Fibroblast of villous mesenchyme (primary cell): ENCODE results near the gene ABHD17A. TPM values are rescaled to one million over a fixed set of nuclear protein-coding genes. Genes with fewer than 3 reads are reported as not detected.

Experiments
- DNase-seq: peaks from one replicate; pipeline ENCODE4 v3.0.0-alpha.2; 2010; ENCODE audit warnings: low read depth
- H3K4me3 ChIP-seq: 2 replicates; pipeline ENCODE4 v1.5.1; 2011; ENCODE audit warnings: low read depth, mild to moderate bottlenecking, low read length
- total RNA-seq: library from RNA; depleted of rRNA; stranded (reverse); fragments of >200 nt; gene quantifications from 2 replicates; pipeline ENCODE4 v1.2.3, GENCODE V29; 2012
- TF ChIP-seq, protein P1 (sequence below): IDR thresholded peaks from 2 replicates; pipeline ENCODE4 v1.5.1; 2012; ENCODE audit warnings: low read depth, mild to moderate bottlenecking, low read length; ENCODE audit not compliant: insufficient read depth

Gene ABHD17A
- total RNA-seq, 1 donor: 45.8 TPM

DNA sequence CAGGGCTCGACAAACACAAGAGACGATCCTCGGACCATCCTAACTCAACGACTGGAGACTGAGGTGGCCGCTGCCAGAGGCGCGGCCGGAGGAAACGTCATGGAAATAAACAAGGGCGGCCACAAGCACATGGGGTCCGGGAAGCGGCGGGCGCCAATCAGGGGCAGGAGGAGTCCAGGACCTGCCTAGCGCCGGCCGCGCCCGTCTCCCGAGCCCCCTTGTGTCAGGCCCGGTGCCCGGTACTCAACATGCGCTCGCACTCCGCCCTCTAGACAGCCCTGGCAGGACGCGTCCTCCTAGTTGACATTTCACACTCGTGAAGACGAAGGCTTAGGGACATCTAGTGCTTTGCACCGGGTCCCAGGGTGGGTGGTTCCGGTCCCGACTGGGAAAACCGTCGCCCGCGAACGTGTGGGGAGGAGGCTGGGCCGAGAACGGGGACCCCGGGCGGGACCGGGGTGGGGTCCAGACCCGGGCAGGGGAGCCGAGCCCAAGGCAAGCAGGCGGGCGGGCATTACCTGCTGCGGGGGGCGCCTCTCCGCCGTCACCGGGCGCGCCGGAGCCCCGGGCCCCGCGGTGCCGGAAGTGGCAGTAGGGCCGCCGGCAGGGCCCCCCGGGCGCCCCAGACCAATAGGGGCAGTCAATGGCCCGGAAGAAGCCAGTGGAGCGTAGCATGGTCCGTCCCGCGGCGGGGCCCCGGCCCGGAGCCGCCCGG lies 37.5 kb downstream of the ABHD17A start:
- TF ChIP-seq, protein P1, sequence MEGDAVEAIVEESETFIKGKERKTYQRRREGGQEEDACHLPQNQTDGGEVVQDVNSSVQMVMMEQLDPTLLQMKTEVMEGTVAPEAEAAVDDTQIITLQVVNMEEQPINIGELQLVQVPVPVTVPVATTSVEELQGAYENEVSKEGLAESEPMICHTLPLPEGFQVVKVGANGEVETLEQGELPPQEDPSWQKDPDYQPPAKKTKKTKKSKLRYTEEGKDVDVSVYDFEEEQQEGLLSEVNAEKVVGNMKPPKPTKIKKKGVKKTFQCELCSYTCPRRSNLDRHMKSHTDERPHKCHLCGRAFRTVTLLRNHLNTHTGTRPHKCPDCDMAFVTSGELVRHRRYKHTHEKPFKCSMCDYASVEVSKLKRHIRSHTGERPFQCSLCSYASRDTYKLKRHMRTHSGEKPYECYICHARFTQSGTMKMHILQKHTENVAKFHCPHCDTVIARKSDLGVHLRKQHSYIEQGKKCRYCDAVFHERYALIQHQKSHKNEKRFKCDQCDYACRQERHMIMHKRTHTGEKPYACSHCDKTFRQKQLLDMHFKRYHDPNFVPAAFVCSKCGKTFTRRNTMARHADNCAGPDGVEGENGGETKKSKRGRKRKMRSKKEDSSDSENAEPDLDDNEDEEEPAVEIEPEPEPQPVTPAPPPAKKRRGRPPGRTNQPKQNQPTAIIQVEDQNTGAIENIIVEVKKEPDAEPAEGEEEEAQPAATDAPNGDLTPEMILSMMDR: no peak
- peak overlapping the region; percentile 94 for H3K4me3 ChIP-seq
- DNase-seq: peak; percentile 77

- TF ChIP-seq, protein P1: no peak
- peak overlapping the region; percentile 94 for H3K4me3 ChIP-seq
- DNase-seq: no peak
Observed at GRCh38 chr19:1847348-1847683, 38.0 kb downstream of the ABHD17A start.

- H3K4me3 ChIP-seq: peak overlapping the region; percentile 94
- DNase-seq: no peak
- TF ChIP-seq, protein P1: no peak
Observed at GRCh38 chr19:1846517-1847204, 38.6 kb downstream of the ABHD17A start.

DNA sequence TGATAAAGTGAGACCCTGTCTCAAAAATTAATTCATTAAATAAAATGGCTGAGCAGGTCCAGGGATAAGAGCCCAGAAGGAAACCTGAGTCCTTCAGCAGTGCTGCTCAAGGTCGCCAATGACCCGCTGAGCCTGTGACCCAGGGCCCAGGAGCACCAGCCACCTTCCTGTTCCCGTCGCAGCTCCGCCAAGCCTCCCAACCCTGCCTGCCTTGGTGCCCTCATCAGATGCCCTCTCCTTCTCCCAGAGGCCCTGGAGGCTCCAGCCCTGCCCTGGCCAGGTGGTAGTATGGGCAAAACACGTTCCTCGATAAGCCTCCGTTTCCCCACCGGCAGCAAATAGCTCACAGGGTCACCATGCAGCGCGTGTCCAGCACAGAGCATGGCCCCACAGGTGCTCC lies 39.7 kb downstream of the ABHD17A start:
- TF ChIP-seq, protein P1: no peak
- no peak overlapping the region for H3K4me3 ChIP-seq
- no peak for DNase-seq

DNA sequence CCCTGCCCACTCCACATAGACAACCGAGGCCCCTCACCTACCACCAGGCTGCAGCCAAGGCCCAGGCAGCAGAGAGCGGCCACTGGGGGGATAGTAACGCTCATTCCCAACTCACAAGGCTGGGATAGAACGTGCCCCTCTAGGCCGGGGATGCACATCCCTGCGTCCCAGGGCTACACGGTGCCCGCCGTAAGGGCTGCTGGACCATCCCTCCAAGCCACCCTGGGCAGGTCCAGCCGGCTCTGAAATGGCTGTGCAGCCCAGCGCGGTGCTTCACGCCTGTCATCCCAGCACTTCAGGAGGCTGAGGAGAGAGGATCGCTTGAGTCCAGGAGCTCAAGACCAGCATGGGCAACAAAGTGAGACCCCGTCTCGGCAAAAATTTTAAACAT lies 40.2 kb downstream of the ABHD17A start:
- DNase-seq: no peak
- no peak overlapping the region for H3K4me3 ChIP-seq
- TF ChIP-seq, protein P1: no peak

GRCh38 chr19:1844513-1845124 lies 40.7 kb downstream of the ABHD17A start:
- DNase-seq: no peak
- TF ChIP-seq, protein P1: no peak
- H3K4me3 ChIP-seq: no peak overlapping the region
